Upper lobe of left lung (tissue), 4 donors: ENCODE results near the gene HEXIM2.

ENCODE experiments used
- CTCF ChIP-seq, 6 experiments: fragments of 450-650 bp in 4 of 6; fragments of 200-600 bp in 2 of 6; sonication (generic) in 2 of 6; IDR thresholded peaks; one replicate each; pipeline ENCODE4 v1.5.1; 2016 to 2019; ENCODE audit warnings: antibody characterized with exemption in 6 of 6
- POLR2A ChIP-seq, 4 donors: fragments of 450-650 bp; IDR thresholded peaks; one replicate each; pipeline ENCODE4 v1.5.1; 2016 to 2017; ENCODE audit warnings: antibody characterized with exemption in 4 of 4, mild to moderate bottlenecking in 2 of 4

GRCh38 chr17:45201457-45201856 is 39.8 kb downstream of the HEXIM2 start:
- TF ChIP-seq POLR2A (IDR thresholded peaks at IDR 0.05) (no peak), CTCF (IDR thresholded peaks at IDR 0.05) (no peak)
